ENCODE results near the gene SPATA3.

Gene SPATA3

DNA sequence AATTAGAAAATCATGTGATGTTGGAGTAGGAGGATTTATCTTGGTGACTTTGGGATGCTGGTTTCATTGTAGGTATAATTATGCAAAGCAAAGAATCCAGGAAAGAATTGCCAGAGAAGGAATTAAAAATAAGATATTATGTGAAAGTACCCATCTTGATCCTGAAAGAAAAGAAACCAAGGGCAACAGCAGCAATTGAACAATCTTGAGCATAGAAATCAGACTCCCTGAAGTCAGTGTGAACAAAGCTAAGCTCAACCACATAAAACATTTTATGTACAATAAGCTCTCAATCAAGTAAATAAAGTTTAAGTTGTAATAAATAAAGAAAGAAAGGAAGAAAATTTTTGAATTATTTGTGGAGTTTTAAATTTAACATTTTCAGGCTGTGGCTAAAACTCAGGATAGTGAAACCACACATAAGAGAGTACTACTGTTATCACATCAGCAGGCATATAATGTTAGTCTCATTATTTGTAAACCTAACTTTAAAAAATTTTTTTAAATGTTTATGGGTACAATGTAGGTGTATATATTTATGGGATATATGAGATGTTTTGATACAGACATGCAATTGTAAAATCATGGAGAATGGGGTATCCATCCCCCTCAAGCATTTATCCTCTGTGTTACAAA, 38.0 kb upstream of the SPATA3 start:
- Histone ChIP-seq H3K27ac (ENCODE audit: low read depth, low read length) (no peak overlapping the region), H4K8ac (ENCODE audit: low read depth, low read length) (no peak overlapping the region), H3K4me2 (ENCODE audit: low read length) (peak overlapping the region; percentile 70), H3K4ac (ENCODE audit: low read depth, low read length) (no peak overlapping the region), H2AK5ac (ENCODE audit: low read length) (no peak overlapping the region), H4K91ac (ENCODE audit: low read depth, low read length) (no peak overlapping the region), H3K36me3 (ENCODE audit: control insufficient read depth in 1 of 2, insufficient read depth in 2 of 2, low read length in 2 of 2) (no peaks in the 10 kb centered on the region), H3K23ac (ENCODE audit: low read length) (no peak overlapping the region), H3K79me1 (ENCODE audit: low read length) (peaks cover 5% of the 10 kb centered on the region), H3K9ac (ENCODE audit: low read length) (no peak overlapping the region), H3K4me3 (ENCODE audit: low read depth, low read length) (no peak overlapping the region), H2BK5ac (ENCODE audit: low read depth, low read length, poor library complexity) (no peak overlapping the region), H3K14ac (ENCODE audit: low read length) (no peak overlapping the region), H3K18ac (ENCODE audit: low read length) (no peak overlapping the region), H2AFZ (ENCODE audit: insufficient read depth, low read length, poor library complexity) (no peak overlapping the region), H3K9me3 (ENCODE audit: insufficient read depth, low read depth, low read length) (peaks cover 4% of the 10 kb centered on the region), H2BK12ac (ENCODE audit: low read length) (no peak overlapping the region), H3K4me1 (ENCODE audit: control insufficient read depth in 1 of 2, insufficient read depth in 2 of 2, low read length in 2 of 2) (peaks cover 10 to 11% of the 10 kb centered on the region in 2 experiments), H2BK120ac (ENCODE audit: insufficient read depth, low read length, poor library complexity) (no peak overlapping the region), H4K12ac (ENCODE audit: low read depth, low read length) (no peak overlapping the region), H3K27me3 (ENCODE audit: insufficient read depth, low read length) (no peaks in the 10 kb centered on the region), H3K79me2 (ENCODE audit: control insufficient read depth, insufficient read depth, low read length, poor library complexity) (no peaks in the 10 kb centered on the region)
- no peak for DNase-seq

DNA sequence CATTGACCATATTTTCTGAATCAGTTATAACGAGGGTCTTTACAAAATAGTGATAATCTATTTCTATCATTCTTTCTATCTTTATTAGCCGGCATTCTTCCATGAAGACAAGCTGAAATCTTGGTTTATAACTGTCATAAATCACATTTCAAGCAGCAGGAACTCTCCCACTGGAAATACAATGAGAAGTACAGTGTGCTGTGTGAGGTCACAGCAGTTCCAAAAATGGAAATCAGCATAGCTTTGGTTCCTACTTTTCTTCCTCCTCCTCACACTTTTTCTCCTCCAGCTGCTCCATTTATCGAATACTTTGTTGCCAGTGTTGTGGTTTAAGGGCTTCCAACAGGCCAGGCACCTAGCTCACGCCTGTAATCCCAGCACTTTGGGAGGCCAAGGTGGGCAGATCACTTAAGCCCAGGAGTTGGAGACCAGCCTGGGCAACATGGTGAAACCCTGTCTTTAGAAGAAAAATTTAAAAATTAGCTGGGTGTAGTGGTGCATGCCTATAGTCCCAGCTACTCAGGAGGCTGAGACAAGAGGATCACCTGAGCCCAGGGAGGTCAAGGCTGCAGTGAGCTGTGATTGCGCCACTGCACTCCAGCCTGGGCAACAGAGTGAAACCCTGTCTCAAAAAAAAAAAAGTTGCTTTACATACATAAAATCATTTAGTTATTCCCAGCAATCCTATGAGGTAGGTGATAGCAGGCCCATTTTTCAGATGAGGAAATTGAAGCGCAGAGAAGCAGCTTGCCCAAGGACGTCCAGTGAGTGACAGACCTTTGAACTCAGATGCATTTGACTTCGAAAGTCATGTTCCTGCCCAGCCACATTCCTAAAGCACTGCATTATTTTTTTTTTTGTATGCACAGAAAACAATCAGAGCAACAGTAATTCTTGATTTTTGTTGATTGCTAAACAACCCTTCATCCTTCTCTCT, 36.8 kb upstream of the SPATA3 start:
- H2AFZ ChIP-seq (ENCODE audit: insufficient read depth, low read length, poor library complexity): no peak overlapping the region
- H4K12ac ChIP-seq (ENCODE audit: low read depth, low read length): no peak overlapping the region
- no CpG with 5 or more reads among the region's 8 CpGs for WGBS (ENCODE audit: extremely low coverage, insufficient coverage, insufficient read length)
- H3K9ac ChIP-seq (ENCODE audit: low read length): no peak overlapping the region
- H3K79me2 ChIP-seq (ENCODE audit: control insufficient read depth, insufficient read depth, low read length, poor library complexity): no peaks in the 10 kb centered on the region
- no peak overlapping the region for H3K27ac ChIP-seq (ENCODE audit: low read depth, low read length)
- no peak overlapping the region for H3K23ac ChIP-seq (ENCODE audit: low read length)
- peaks cover 3% of the 10 kb centered on the region for H3K9me3 ChIP-seq (ENCODE audit: insufficient read depth, low read depth, low read length)
- no peaks in the 10 kb centered on the region for H3K27me3 ChIP-seq (ENCODE audit: insufficient read depth, low read length)
- no peak overlapping the region for H2BK5ac ChIP-seq (ENCODE audit: low read depth, low read length, poor library complexity)
- no peak overlapping the region for H3K18ac ChIP-seq (ENCODE audit: low read length)
- H3K79me1 ChIP-seq (ENCODE audit: low read length): peaks cover 5% of the 10 kb centered on the region
- H4K91ac ChIP-seq (ENCODE audit: low read depth, low read length): no peak overlapping the region
- no peaks in the 10 kb centered on the region for H3K36me3 ChIP-seq (ENCODE audit: control insufficient read depth in 1 of 2, insufficient read depth in 2 of 2, low read length in 2 of 2)
- H2AK5ac ChIP-seq (ENCODE audit: low read length): no peak overlapping the region
- H2BK12ac ChIP-seq (ENCODE audit: low read length): peak overlapping the region; percentile 48
- H3K4me3 ChIP-seq (ENCODE audit: low read depth, low read length): no peak overlapping the region
- H3K4ac ChIP-seq (ENCODE audit: low read depth, low read length): no peak overlapping the region
- peak in 1 of 2 donors; percentile 25 for DNase-seq
- no peak overlapping the region for H3K14ac ChIP-seq (ENCODE audit: low read length)
- peaks cover 10 to 11% of the 10 kb centered on the region in 2 experiments for H3K4me1 ChIP-seq (ENCODE audit: control insufficient read depth in 1 of 2, insufficient read depth in 2 of 2, low read length in 2 of 2)
- no peak overlapping the region for H4K8ac ChIP-seq (ENCODE audit: low read depth, low read length)
- no peak overlapping the region for H3K4me2 ChIP-seq (ENCODE audit: low read length)
- peak overlapping the region; percentile 52 for H2BK120ac ChIP-seq (ENCODE audit: insufficient read depth, low read length, poor library complexity)

DNA sequence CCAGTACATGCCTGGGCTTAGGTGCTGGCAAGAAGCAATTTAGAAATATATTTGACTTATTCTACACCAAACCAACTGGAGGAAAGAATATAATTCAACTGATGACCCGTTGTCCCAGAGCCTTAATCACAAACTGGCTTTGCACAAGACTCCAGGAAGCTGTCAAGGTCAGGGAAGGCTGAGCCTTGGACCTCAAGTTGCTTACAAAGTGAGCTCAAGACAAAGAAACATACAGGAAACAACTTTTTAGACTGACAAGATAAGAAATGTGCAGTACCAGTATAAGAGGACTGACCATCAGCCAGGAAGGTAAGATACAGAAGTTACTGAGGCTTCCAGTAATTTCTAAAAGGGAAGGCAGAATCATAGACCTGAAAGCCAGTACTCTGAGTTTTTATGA, 35.9 kb upstream of the SPATA3 start:
- no peak overlapping the region for H3K27ac ChIP-seq (ENCODE audit: low read depth, low read length)
- H3K79me1 ChIP-seq (ENCODE audit: low read length): peaks cover 5% of the 10 kb centered on the region
- peaks cover 10 to 11% of the 10 kb centered on the region in 2 experiments for H3K4me1 ChIP-seq (ENCODE audit: control insufficient read depth in 1 of 2, insufficient read depth in 2 of 2, low read length in 2 of 2)
- H2BK5ac ChIP-seq (ENCODE audit: low read depth, low read length, poor library complexity): no peak overlapping the region
- H3K9me3 ChIP-seq (ENCODE audit: insufficient read depth, low read depth, low read length): peaks cover 6% of the 10 kb centered on the region
- no peak overlapping the region for H3K4me3 ChIP-seq (ENCODE audit: low read depth, low read length)
- no peaks in the 10 kb centered on the region for H3K36me3 ChIP-seq (ENCODE audit: control insufficient read depth in 1 of 2, insufficient read depth in 2 of 2, low read length in 2 of 2)
- no peak overlapping the region for H3K23ac ChIP-seq (ENCODE audit: low read length)
- H4K12ac ChIP-seq (ENCODE audit: low read depth, low read length): no peak overlapping the region
- H2BK12ac ChIP-seq (ENCODE audit: low read length): no peak overlapping the region
- no peak for DNase-seq
- no peak overlapping the region for H3K4ac ChIP-seq (ENCODE audit: low read depth, low read length)
- no peaks in the 10 kb centered on the region for H3K27me3 ChIP-seq (ENCODE audit: insufficient read depth, low read length)
- H3K4me2 ChIP-seq (ENCODE audit: low read length): no peak overlapping the region
- H2AFZ ChIP-seq (ENCODE audit: insufficient read depth, low read length, poor library complexity): no peak overlapping the region
- no peaks in the 10 kb centered on the region for H3K79me2 ChIP-seq (ENCODE audit: control insufficient read depth, insufficient read depth, low read length, poor library complexity)
- no peak overlapping the region for H3K18ac ChIP-seq (ENCODE audit: low read length)
- WGBS (ENCODE audit: extremely low coverage, insufficient coverage, insufficient read length): no CpG with 5 or more reads among the region's 1 CpG
- no peak overlapping the region for H2BK120ac ChIP-seq (ENCODE audit: insufficient read depth, low read length, poor library complexity)
- no peak overlapping the region for H3K9ac ChIP-seq (ENCODE audit: low read length)
- H4K8ac ChIP-seq (ENCODE audit: low read depth, low read length): no peak overlapping the region
- H2AK5ac ChIP-seq (ENCODE audit: low read length): no peak overlapping the region
- no peak overlapping the region for H4K91ac ChIP-seq (ENCODE audit: low read depth, low read length)
- no peak overlapping the region for H3K14ac ChIP-seq (ENCODE audit: low read length)

DNA sequence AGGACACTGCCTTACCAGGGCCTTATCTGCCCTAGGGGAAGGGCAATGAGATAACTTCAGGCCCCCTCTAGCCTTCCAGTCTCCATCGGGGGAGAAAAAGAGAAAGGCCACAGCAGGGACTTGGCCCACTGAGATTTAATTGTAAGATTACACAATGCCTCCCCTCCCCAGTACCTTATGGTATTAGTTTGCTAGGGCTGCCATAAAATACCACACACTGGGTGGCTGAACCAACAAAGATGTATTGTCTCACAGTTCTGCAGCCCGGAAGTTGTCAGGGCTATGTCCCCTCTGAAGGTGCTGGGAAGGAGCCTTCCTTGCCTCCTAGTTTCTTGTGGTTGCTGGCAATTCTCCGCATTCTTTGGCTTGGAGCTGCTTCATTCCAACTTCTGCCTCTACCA, 34.8 kb upstream of the SPATA3 start:
- peaks cover 5% of the 10 kb centered on the region for H3K79me1 ChIP-seq (ENCODE audit: low read length)
- DNase-seq: no peak
- no peak overlapping the region for H3K4ac ChIP-seq (ENCODE audit: low read depth, low read length)
- no peaks in the 10 kb centered on the region for H3K36me3 ChIP-seq (ENCODE audit: control insufficient read depth in 1 of 2, insufficient read depth in 2 of 2, low read length in 2 of 2)
- H4K12ac ChIP-seq (ENCODE audit: low read depth, low read length): no peak overlapping the region
- H3K4me2 ChIP-seq (ENCODE audit: low read length): no peak overlapping the region
- WGBS (ENCODE audit: extremely low coverage, insufficient coverage, insufficient read length): no CpG with 5 or more reads among the region's 3 CpGs
- no peak overlapping the region for H3K18ac ChIP-seq (ENCODE audit: low read length)
- H3K27ac ChIP-seq (ENCODE audit: low read depth, low read length): peak overlapping the region; percentile 16
- H3K23ac ChIP-seq (ENCODE audit: low read length): no peak overlapping the region
- no peaks in the 10 kb centered on the region for H3K27me3 ChIP-seq (ENCODE audit: insufficient read depth, low read length)
- no peak overlapping the region for H2BK5ac ChIP-seq (ENCODE audit: low read depth, low read length, poor library complexity)
- peak overlapping the region; percentile 34 for H2BK120ac ChIP-seq (ENCODE audit: insufficient read depth, low read length, poor library complexity)
- no peak overlapping the region for H4K8ac ChIP-seq (ENCODE audit: low read depth, low read length)
- no peak overlapping the region for H3K14ac ChIP-seq (ENCODE audit: low read length)
- H3K4me3 ChIP-seq (ENCODE audit: low read depth, low read length): no peak overlapping the region
- H2BK12ac ChIP-seq (ENCODE audit: low read length): no peak overlapping the region
- no peak overlapping the region for H2AFZ ChIP-seq (ENCODE audit: insufficient read depth, low read length, poor library complexity)
- H3K9ac ChIP-seq (ENCODE audit: low read length): no peak overlapping the region
- H3K79me2 ChIP-seq (ENCODE audit: control insufficient read depth, insufficient read depth, low read length, poor library complexity): no peaks in the 10 kb centered on the region
- peaks cover 6% of the 10 kb centered on the region for H3K9me3 ChIP-seq (ENCODE audit: insufficient read depth, low read depth, low read length)
- H4K91ac ChIP-seq (ENCODE audit: low read depth, low read length): no peak overlapping the region
- peaks cover 10 to 11% of the 10 kb centered on the region in 2 experiments for H3K4me1 ChIP-seq (ENCODE audit: control insufficient read depth in 1 of 2, insufficient read depth in 2 of 2, low read length in 2 of 2)
- H2AK5ac ChIP-seq (ENCODE audit: low read length): no peak overlapping the region

All from trophoblast cell (in vitro differentiated cells and primary cell).